ENCODE data around the gene SARS2.

The SARS2 gene

GRCh38 chr19:38915329-38916321, 14.9 kb downstream of the SARS2 start:
- DNase-seq = no peak

GRCh38 chr19:38913958-38914357, 16.6 kb downstream of the SARS2 start:
- DNase-seq = no peak

GRCh38 chr19:38912600-38913514, 17.7 kb downstream of the SARS2 start:
- no peak for DNase-seq

GRCh38 chr19:38911388-38912001, 19.1 kb downstream of the SARS2 start:
- DNase-seq = no peak

GRCh38 chr19:38910488-38910887, 20.1 kb downstream of the SARS2 start:
- DNase-seq = no peak

- DNase-seq = no peak
Observed at GRCh38 chr19:38908911-38909310, 21.7 kb downstream of the SARS2 start.

- no peak for DNase-seq
Observed at GRCh38 chr19:38907670-38908069, 22.9 kb downstream of the SARS2 start.

GRCh38 chr19:38907227-38907626, 23.3 kb downstream of the SARS2 start:
- DNase-seq = no peak

- no peak for DNase-seq
Observed at GRCh38 chr19:38905620-38906019, 24.9 kb downstream of the SARS2 start.

GRCh38 chr19:38904581-38905539, 25.7 kb downstream of the SARS2 start:
- DNase-seq = no peak

GRCh38 chr19:38901683-38902082, 28.9 kb downstream of the SARS2 start:
- no peak for DNase-seq

GRCh38 chr19:38900743-38901190, 29.8 kb downstream of the SARS2 start:
- DNase-seq = no peak

GRCh38 chr19:38900202-38900629, 30.3 kb downstream of the SARS2 start:
- DNase-seq = no peak

- peak; percentile 95 for DNase-seq
Observed at GRCh38 chr19:38899447-38900201, 30.9 kb downstream of the SARS2 start, which contains the start of the genes NFKBIB and SIRT2. Gene NFKBIB (plus strand): TSS chr19:38899969. CDS start chr19:38900033, 64 bp downstream. Gene SIRT2 (minus strand): TSS chr19:38899618. CDS start chr19:38899521, 97 bp downstream.

GRCh38 chr19:38898788-38899446, 31.6 kb downstream of the SARS2 start:
- no peak for DNase-seq

- DNase-seq = no peak
Observed at GRCh38 chr19:38894968-38895367, 35.6 kb downstream of the SARS2 start.

GRCh38 chr19:38893341-38893771, 37.2 kb downstream of the SARS2 start:
- no peak for DNase-seq

- no peak for DNase-seq
Observed at GRCh38 chr19:38892841-38893240, 37.7 kb downstream of the SARS2 start.

GRCh38 chr19:38891771-38892170, 38.8 kb downstream of the SARS2 start:
- DNase-seq = no peak

- no peak for DNase-seq
Observed at GRCh38 chr19:38890686-38891085, 39.9 kb downstream of the SARS2 start.

Data from GOT3 (cell line).